Measurements from ENCODE around the gene COL4A2. TPM values are rescaled to one million over a fixed set of nuclear protein-coding genes. Genes with fewer than 3 reads are reported as not detected.
"Not testable (repeated sequence)": the region's sequence is repeated elsewhere in the genome, so short reads cannot be mapped to it uniquely, and the experiment has no call there.

The COL4A2 gene
- total RNA-seq, 2 experiments from 2014 or later, result not detected

- Mint-ChIP-seq H3K4me1 (no peaks in the 10 kb centered on the region), H3K4me3 (no peak overlapping the region), H3K27me3 (no peaks in the 10 kb centered on the region), H3K9me3 (ENCODE audit: low read depth) (no peaks in the 10 kb centered on the region), H3K36me3 (no peaks in the 10 kb centered on the region), H3K27ac (no peak overlapping the region)
- CTCF ChIA-PET, result no interaction called here
- no peak for DNase-seq
- no peak for ATAC-seq
Observed at GRCh38 chr13:110483386-110483968, 176.4 kb downstream of the COL4A2 start.

GRCh38 chr13:110484290-110485048, 177.4 kb downstream of the COL4A2 start:
- Mint-ChIP-seq H3K4me3 (no peak overlapping the region), H3K9me3 (ENCODE audit: low read depth) (no peaks in the 10 kb centered on the region), H3K36me3 (no peaks in the 10 kb centered on the region), H3K27ac (no peak overlapping the region), H3K4me1 (no peaks in the 10 kb centered on the region), H3K27me3 (no peaks in the 10 kb centered on the region)
- DNase-seq (no peak), ATAC-seq (no peak)
- CTCF ChIA-PET, result no interaction called here

- Mint-ChIP-seq H3K9me3 (ENCODE audit: low read depth) (no peaks in the 10 kb centered on the region), H3K4me1 (no peaks in the 10 kb centered on the region), H3K27me3 (no peaks in the 10 kb centered on the region), H3K36me3 (no peaks in the 10 kb centered on the region), H3K27ac (no peak overlapping the region), H3K4me3 (no peak overlapping the region)
- ATAC-seq, result no peak
- no peak for DNase-seq
- CTCF ChIA-PET, result no interaction called here
Observed at GRCh38 chr13:110485604-110486003, 178.5 kb downstream of the COL4A2 start.

DNA sequence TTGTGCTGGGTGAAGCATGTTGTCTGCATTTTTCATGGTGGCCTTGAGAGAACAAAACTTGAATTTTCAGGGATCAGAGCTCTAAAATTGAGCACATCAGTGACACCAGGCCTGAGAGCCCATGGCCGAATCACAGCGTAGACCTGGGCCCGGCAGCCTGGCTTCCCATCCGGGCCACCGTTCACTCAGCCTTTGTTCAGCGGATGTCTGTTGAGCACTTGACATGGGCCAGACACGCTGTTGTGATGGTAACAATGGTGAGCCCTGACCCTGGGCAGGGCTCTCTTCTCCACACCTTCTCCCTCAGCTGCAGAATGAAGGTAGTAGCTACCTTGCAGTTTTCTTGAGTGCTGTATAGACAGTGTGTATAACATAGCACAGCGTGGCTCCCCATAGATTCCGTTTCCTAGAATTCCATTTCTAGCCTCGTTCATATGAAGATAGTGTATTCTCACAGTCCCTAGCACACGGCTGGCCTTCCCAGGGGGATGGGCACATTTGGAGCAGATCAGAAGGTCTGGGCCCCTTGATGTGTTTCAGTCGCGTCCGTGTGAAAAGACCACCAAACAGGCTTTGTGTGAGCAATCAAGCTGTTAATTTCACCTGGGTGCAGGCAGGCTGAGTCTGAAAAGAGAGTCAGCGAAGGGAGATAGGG, 179.1 kb downstream of the COL4A2 start:
- Mint-ChIP-seq H3K27ac (no peak overlapping the region), H3K4me3 (no peak overlapping the region), H3K27me3 (no peaks in the 10 kb centered on the region), H3K9me3 (ENCODE audit: low read depth) (no peaks in the 10 kb centered on the region), H3K4me1 (no peaks in the 10 kb centered on the region), H3K36me3 (no peaks in the 10 kb centered on the region)
- DNase-seq (no peak), ATAC-seq (no peak)
- CTCF ChIA-PET, result no interaction called here

GRCh38 chr13:110486880-110487279, 179.8 kb downstream of the COL4A2 start:
- H3K27me3 Mint-ChIP-seq; DNase-seq; H3K4me3 Mint-ChIP-seq; H3K27ac Mint-ChIP-seq; H3K36me3 Mint-ChIP-seq; ATAC-seq; H3K4me1 Mint-ChIP-seq; H3K9me3 Mint-ChIP-seq (ENCODE audit: low read depth): not testable (repeated sequence)
- CTCF ChIA-PET, result interaction anchor here (0.6 kb wide), 1 partner anchor 192 kb away, joined by 3 read pairs; no protein-coding TSS in a partner anchor

- Mint-ChIP-seq H3K27ac (no peak overlapping the region), H3K9me3 (ENCODE audit: low read depth) (no peaks in the 10 kb centered on the region), H3K4me3 (no peak overlapping the region), H3K4me1 (no peaks in the 10 kb centered on the region), H3K27me3 (no peaks in the 10 kb centered on the region), H3K36me3 (no peaks in the 10 kb centered on the region)
- CTCF ChIA-PET, result no interaction called here
- DNase-seq (no peak), ATAC-seq (no peak)
Observed at GRCh38 chr13:110490009-110490770, 183.1 kb downstream of the COL4A2 start.

- no peak overlapping the region for H3K4me3 Mint-ChIP-seq
- H3K36me3 Mint-ChIP-seq, result no peaks in the 10 kb centered on the region
- DNase-seq (no peak), ATAC-seq (no peak)
- no peak overlapping the region for H3K27ac Mint-ChIP-seq
- H3K27me3 Mint-ChIP-seq, result no peaks in the 10 kb centered on the region
- H3K4me1 Mint-ChIP-seq, result no peaks in the 10 kb centered on the region
- CTCF ChIA-PET, result no interaction called here
- H3K9me3 Mint-ChIP-seq (ENCODE audit: low read depth), result no peaks in the 10 kb centered on the region
Observed at GRCh38 chr13:110491869-110492678, 185.0 kb downstream of the COL4A2 start.

DNA sequence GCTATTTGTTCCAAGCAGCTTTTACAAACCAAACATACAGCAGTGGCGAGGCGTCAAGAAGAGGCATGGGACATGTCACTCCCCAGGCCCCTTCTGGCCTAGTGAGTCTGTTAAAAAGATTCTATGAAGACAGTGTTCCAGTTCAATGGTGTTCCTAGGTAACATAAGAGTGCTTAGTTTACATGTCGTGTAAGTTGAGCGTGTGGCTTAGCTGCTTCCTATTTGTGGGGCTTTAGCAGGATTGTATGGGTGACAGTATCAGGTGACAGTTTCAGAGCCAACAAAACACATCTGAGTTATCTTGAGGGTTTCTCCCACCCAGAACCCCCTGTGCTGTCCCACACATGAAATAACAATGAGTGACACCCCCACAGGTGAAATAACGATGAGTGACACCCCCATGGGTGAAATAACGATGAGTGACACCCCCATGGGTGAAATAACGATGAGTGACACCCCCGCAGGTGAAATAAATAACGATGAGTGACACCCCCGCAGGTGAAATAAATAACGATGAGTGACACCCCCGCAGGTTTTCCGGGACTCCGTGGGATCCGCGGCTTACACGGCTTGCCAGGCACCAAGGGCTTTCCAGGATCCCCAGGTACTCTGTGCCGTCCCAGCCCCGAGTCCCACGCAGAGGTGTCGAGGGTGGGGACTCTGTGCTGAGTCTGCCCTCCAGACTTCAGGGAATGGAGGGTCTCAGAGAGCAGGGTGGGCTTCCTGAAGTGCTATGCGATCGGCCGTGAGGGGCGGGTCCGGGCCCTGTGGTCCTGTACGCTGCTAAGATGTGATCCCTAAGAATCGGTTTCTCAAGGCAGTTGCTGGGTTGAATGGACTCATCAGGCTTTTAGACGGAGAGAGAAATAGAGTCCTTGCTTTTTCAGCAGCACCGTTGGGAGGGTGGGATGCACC, 185.9 kb downstream of the COL4A2 start:
- H3K27me3 Mint-ChIP-seq, result no peaks in the 10 kb centered on the region
- DNase-seq (no peak), ATAC-seq (no peak)
- no peak overlapping the region for H3K27ac Mint-ChIP-seq
- CTCF ChIA-PET, result no interaction called here
- no peaks in the 10 kb centered on the region for H3K36me3 Mint-ChIP-seq
- no peak overlapping the region for H3K4me3 Mint-ChIP-seq
- no peaks in the 10 kb centered on the region for H3K9me3 Mint-ChIP-seq (ENCODE audit: low read depth)
- no peaks in the 10 kb centered on the region for H3K4me1 Mint-ChIP-seq

GRCh38 chr13:110493613-110494012, 186.5 kb downstream of the COL4A2 start:
- no peak for ATAC-seq
- Mint-ChIP-seq H3K9me3 (ENCODE audit: low read depth) (no peaks in the 10 kb centered on the region), H3K36me3 (no peaks in the 10 kb centered on the region)

GRCh38 chr13:110495376-110495775, 188.3 kb downstream of the COL4A2 start:
- H3K9me3 Mint-ChIP-seq (ENCODE audit: low read depth), result no peaks in the 10 kb centered on the region
- ATAC-seq, result no peak
- H3K27ac Mint-ChIP-seq, result no peak overlapping the region
- CTCF ChIA-PET, result no interaction called here
- no peaks in the 10 kb centered on the region for H3K4me1 Mint-ChIP-seq
- H3K36me3 Mint-ChIP-seq, result no peaks in the 10 kb centered on the region
- DNase-seq, result no peak
- H3K27me3 Mint-ChIP-seq, result no peaks in the 10 kb centered on the region
- no peak overlapping the region for H3K4me3 Mint-ChIP-seq

More at GRCh38 chr13:110493613-110494012, 186.5 kb downstream of the COL4A2 start:
- DNase-seq, result no peak
- Mint-ChIP-seq H3K4me3 (no peak overlapping the region), H3K27ac (no peak overlapping the region), H3K27me3 (no peaks in the 10 kb centered on the region), H3K4me1 (no peaks in the 10 kb centered on the region)
- CTCF ChIA-PET, result no interaction called here

- Mint-ChIP-seq H3K9me3 (ENCODE audit: low read depth) (no peaks in the 10 kb centered on the region), H3K4me3 (no peak overlapping the region), H3K27ac (no peak overlapping the region), H3K27me3 (peaks cover 2% of the 10 kb centered on the region), H3K36me3 (no peaks in the 10 kb centered on the region), H3K4me1 (no peaks in the 10 kb centered on the region)
- ATAC-seq (no peak), DNase-seq (no peak)
- CTCF ChIA-PET, result no interaction called here
Observed at GRCh38 chr13:110495881-110496280, 188.8 kb downstream of the COL4A2 start.

DNA sequence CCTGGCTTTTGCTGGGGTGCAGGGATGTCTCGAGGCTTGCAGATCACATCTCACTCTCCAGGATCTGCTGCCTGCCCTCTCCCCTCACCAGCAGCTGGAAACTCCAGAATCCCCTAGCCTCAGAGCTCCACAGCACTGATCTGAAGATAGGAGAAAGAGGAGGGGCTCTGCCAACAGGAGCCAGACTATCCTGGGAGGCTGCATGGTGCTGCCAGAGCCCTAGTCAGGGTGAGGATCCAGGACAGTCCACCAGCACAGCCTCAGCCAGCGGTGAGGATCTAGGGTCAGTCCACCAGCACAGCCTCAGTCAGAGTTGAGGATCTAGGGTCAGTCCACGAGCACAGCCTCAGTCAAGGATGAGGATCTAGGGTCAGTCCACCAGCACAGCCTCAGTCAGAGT, 189.2 kb downstream of the COL4A2 start:
- Mint-ChIP-seq H3K36me3 (no peaks in the 10 kb centered on the region), H3K27me3 (peaks cover 2% of the 10 kb centered on the region), H3K4me1 (no peaks in the 10 kb centered on the region), H3K27ac (no peak overlapping the region), H3K9me3 (ENCODE audit: low read depth) (no peaks in the 10 kb centered on the region), H3K4me3 (no peak overlapping the region)
- DNase-seq (no peak), ATAC-seq (no peak)
- CTCF ChIA-PET, result no interaction called here

Data from activated CD8-positive, alpha-beta memory T cell treated with anti-CD3 and anti-CD28 coated beads, Interleukin-2, amount 10 ng/mL, durations not matched to agents 7 days and 5 days (primary cell).